ENCODE data around the gene SPECC1. TPM values are rescaled to one million over a fixed set of nuclear protein-coding genes. Genes with fewer than 3 reads are reported as not detected.

The SPECC1 gene
- total and polyA plus RNA-seq, 10 of the 15 experiments (the other 5 are each of a cell fraction or from before 2014, with no cell fraction given): 6.4 to 40.6 (median 23.9) TPM

- ATAC-seq (no peak), FAIRE-seq (no peak), DNase-seq (ENCODE audit: low read depth, low spot score) (no peak)
- BruUV-seq (replicated peaks): no TSS peak
- Histone ChIP-seq H3K79me2 (ENCODE audit: control insufficient read depth, insufficient read depth, low read length) (no peaks in the 10 kb centered on the region), H3K36me3 (ENCODE audit: control insufficient read depth in 2 of 2, insufficient read depth in 2 of 2, low read length in 1 of 2) (no peaks in the 10 kb centered on the region; a peak in 1 of 4 replicates), H3K9ac (ENCODE audit: control insufficient read depth, insufficient read depth, low read length) (no peak overlapping the region), H3K9me3 (replicated peaks; ENCODE audit: control insufficient read depth, insufficient read depth, low read length) (no peaks in the 10 kb centered on the region), H3K27ac (ENCODE audit: control insufficient read depth, insufficient read depth) (no peak overlapping the region), H3K4me2 (ENCODE audit: control insufficient read depth, insufficient read depth) (no peak overlapping the region), H2AFZ (ENCODE audit: control insufficient read depth, low read depth, low read length) (no peak overlapping the region), H4K20me1 (ENCODE audit: control insufficient read depth, insufficient read depth) (no peaks in the 10 kb centered on the region), H3K27me3 (replicated peaks in 1 of 2; ENCODE audit: control insufficient read depth in 2 of 2, insufficient read depth in 2 of 2, low read length in 1 of 2) (no peaks in the 10 kb centered on the region), H3K4me1 (ENCODE audit: control insufficient read depth, insufficient read depth, low read length) (peaks cover 14% of the 10 kb centered on the region), H3K4me3 (no peak overlapping the region)
- ChIA-PET RAD21 (ENCODE audit: unreplicated experiment) (no interaction called here), CTCF (interaction anchor here (1.0 kb wide), 1 partner anchor 21 kb away, joined by 3 read pairs; no protein-coding TSS in a partner anchor), SMC1A (ENCODE audit: uncharacterized antibody, unreplicated experiment) (interaction anchor here (1.3 to 2.2 kb wide), 4 partner anchors 9 to 61 kb away, joined by 3 to 7 read pairs (median 4); no protein-coding TSS in a partner anchor), POLR2A (interaction anchor here (0.9 to 1.0 kb wide), 2 partner anchors 48 to 51 kb away, joined by 3 read pairs; no protein-coding TSS in a partner anchor)
- TF ChIP-seq CREB1 (IDR thresholded peaks at IDR 0.05; ENCODE audit: low read depth) (no peak), CHD1 (IDR thresholded peaks at IDR 0.05; ENCODE audit: low read depth, low read length) (no peak), ZBED1 (IDR thresholded peaks at IDR 0.05; ENCODE audit: borderline replicate concordance) (no peak), FOXK2 (IDR thresholded peaks at IDR 0.05) (no peak), NBN (IDR thresholded peaks at IDR 0.05) (no peak), POU2F2 (IDR thresholded peaks at IDR 0.05; ENCODE audit: borderline replicate concordance, low read depth, low read length) (no peak), MTA3 (IDR thresholded peaks at IDR 0.05; ENCODE audit: borderline replicate concordance, low read length) (no peak)
- in situ Hi-C loops (cut with MboI) (no loop called here), intact Hi-C loops (cut with micrococcal nuclease; ENCODE audit: unreplicated experiment) (no loop called here)
- WGBS (ENCODE audit: insufficient coverage, insufficient replicate concordance, low lambda C conversion rate, missing lambda C conversion rate): 48% methylated on average over 3 of the region's 3 CpGs
Measured at GRCh38 chr17:20206068-20206467, 196.9 kb downstream of the SPECC1 start.

GRCh38 chr17:20206591-20206990, 197.4 kb downstream of the SPECC1 start:
- no peak overlapping the region for H3K27ac ChIP-seq (ENCODE audit: control insufficient read depth, insufficient read depth)
- H3K4me2 ChIP-seq (ENCODE audit: control insufficient read depth, insufficient read depth): no peak overlapping the region
- in situ Hi-C loops (cut with MboI) (no loop called here), intact Hi-C loops (cut with micrococcal nuclease; ENCODE audit: unreplicated experiment) (no loop called here)
- H3K36me3 ChIP-seq (ENCODE audit: control insufficient read depth in 2 of 2, insufficient read depth in 2 of 2, low read length in 1 of 2): no peaks in the 10 kb centered on the region; a peak in 1 of 4 replicates
- POLR2A ChIA-PET: interaction anchor here (1.0 kb wide), 1 partner anchor 49 kb away, joined by 3 read pairs; no protein-coding TSS in a partner anchor
- H3K4me3 ChIP-seq: no peak overlapping the region
- no TSS peak for BruUV-seq (replicated peaks)
- peaks cover 14% of the 10 kb centered on the region for H3K4me1 ChIP-seq (ENCODE audit: control insufficient read depth, insufficient read depth, low read length)
- SMC1A ChIA-PET (ENCODE audit: uncharacterized antibody, unreplicated experiment): interaction anchor here (0.9 to 1.4 kb wide), 2 partner anchors 11 to 14 kb away, joined by 3 read pairs; no protein-coding TSS in a partner anchor
- H3K79me2 ChIP-seq (ENCODE audit: control insufficient read depth, insufficient read depth, low read length): no peaks in the 10 kb centered on the region
- H3K9me3 ChIP-seq (replicated peaks; ENCODE audit: control insufficient read depth, insufficient read depth, low read length): no peaks in the 10 kb centered on the region
- DNase-seq (ENCODE audit: low read depth, low spot score) (no peak), ATAC-seq (no peak), FAIRE-seq (no peak)
- no peak overlapping the region for H3K9ac ChIP-seq (ENCODE audit: control insufficient read depth, insufficient read depth, low read length)
- H4K20me1 ChIP-seq (ENCODE audit: control insufficient read depth, insufficient read depth): no peaks in the 10 kb centered on the region
- 97% methylated on average over 3 of the region's 3 CpGs for WGBS (ENCODE audit: insufficient coverage, insufficient replicate concordance, low lambda C conversion rate, missing lambda C conversion rate)
- CTCF ChIA-PET: interaction anchor here (1.0 kb wide), 1 partner anchor 21 kb away, joined by 3 read pairs; no protein-coding TSS in a partner anchor
- no peak overlapping the region for H2AFZ ChIP-seq (ENCODE audit: control insufficient read depth, low read depth, low read length)
- H3K27me3 ChIP-seq (replicated peaks in 1 of 2; ENCODE audit: control insufficient read depth in 2 of 2, insufficient read depth in 2 of 2, low read length in 1 of 2): no peaks in the 10 kb centered on the region
- RAD21 ChIA-PET (ENCODE audit: unreplicated experiment): no interaction called here
- TF ChIP-seq RCOR1 (conservative IDR thresholded peaks at IDR 0.05; ENCODE audit: low read depth, low read length) (no peak), ZNF24 (IDR thresholded peaks at IDR 0.05) (no peak), SMARCA5 (IDR thresholded peaks at IDR 0.05) (no peak), TBL1XR1 (IDR thresholded peaks at IDR 0.05; ENCODE audit: low read depth, low read length) (no peak), ZSCAN29 (IDR thresholded peaks at IDR 0.05) (no peak), RAD51 (IDR thresholded peaks at IDR 0.05) (no peak), SMC3 (IDR thresholded peaks at IDR 0.05; ENCODE audit: borderline replicate concordance, low read length) (no peak), NR2C2 (IDR thresholded peaks at IDR 0.05; ENCODE audit: borderline replicate concordance, control insufficient read depth, insufficient read length, low read depth) (no peak), SREBF1 (IDR thresholded peaks at IDR 0.05; ENCODE audit: low read length) (no peak), SUZ12 (IDR thresholded peaks at IDR 0.05; ENCODE audit: unreplicated experiment) (no peak), PML (IDR thresholded peaks at IDR 0.05; ENCODE audit: low read length) (no peak)
- TF ChIP-seq, protein P1, sequence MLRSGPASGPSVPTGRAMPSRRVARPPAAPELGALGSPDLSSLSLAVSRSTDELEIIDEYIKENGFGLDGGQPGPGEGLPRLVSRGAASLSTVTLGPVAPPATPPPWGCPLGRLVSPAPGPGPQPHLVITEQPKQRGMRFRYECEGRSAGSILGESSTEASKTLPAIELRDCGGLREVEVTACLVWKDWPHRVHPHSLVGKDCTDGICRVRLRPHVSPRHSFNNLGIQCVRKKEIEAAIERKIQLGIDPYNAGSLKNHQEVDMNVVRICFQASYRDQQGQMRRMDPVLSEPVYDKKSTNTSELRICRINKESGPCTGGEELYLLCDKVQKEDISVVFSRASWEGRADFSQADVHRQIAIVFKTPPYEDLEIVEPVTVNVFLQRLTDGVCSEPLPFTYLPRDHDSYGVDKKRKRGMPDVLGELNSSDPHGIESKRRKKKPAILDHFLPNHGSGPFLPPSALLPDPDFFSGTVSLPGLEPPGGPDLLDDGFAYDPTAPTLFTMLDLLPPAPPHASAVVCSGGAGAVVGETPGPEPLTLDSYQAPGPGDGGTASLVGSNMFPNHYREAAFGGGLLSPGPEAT (IDR thresholded peaks at IDR 0.05; ENCODE audit: low read depth): no peak
